SU-DHL-6 (cell line): ENCODE data around the gene MAP3K4.

ENCODE experiments used
- H2AFZ ChIP-seq: fragments of 200-600 bp; sonication (generic); 2 replicates; pipeline ENCODE4 v1.6.1; 2014; ENCODE audit warnings: low read depth, mild to moderate bottlenecking, moderate library complexity, mixed read lengths, antibody characterized with exemption, low read length; ENCODE audit not compliant: severe bottlenecking
- H3F3A ChIP-seq: fragments of 200-600 bp; shearing (Covaris generic); 2 replicates; pipeline ENCODE4 v1.6.0; 2016; ENCODE audit warnings: antibody characterized with exemption, mild to moderate bottlenecking; ENCODE audit not compliant: insufficient read depth
- H3K27ac ChIP-seq: fragments of 200-600 bp; sonication (generic); 2 replicates; pipeline ENCODE4 v1.5.1; 2016; ENCODE audit warnings: low read depth, mild to moderate bottlenecking, low read length, moderate library complexity, mixed read lengths
- H3K27me3 ChIP-seq: fragments of 200-600 bp; sonication (generic), shearing (Covaris generic); 2 replicates; pipeline ENCODE4 v1.6.0; 2014; ENCODE audit warnings: mild to moderate bottlenecking, low read length
- H3K36me3 ChIP-seq: fragments of 200-600 bp; sonication (generic); 2 replicates; pipeline ENCODE4 v1.6.1; 2014; ENCODE audit warnings: mild to moderate bottlenecking, low read length, mixed read lengths
- H3K4me2 ChIP-seq: fragments of 300-600, 200-600 bp; shearing (Covaris generic), sonication (generic); 2 replicates; pipeline ENCODE4 v1.6.0; 2014; ENCODE audit warnings: low read length, low read depth, mild to moderate bottlenecking; ENCODE audit not compliant: poor library complexity, severe bottlenecking
- H3K4me3 ChIP-seq: fragments of 200-600 bp; sonication (generic); 2 replicates; pipeline ENCODE4 v1.5.1; 2014; ENCODE audit warnings: antibody characterized with exemption, low read length, mild to moderate bottlenecking, mixed read lengths; ENCODE audit not compliant: insufficient read depth, poor library complexity, severe bottlenecking
- H3K79me2 ChIP-seq: fragments of 200-600 bp; sonication (generic); 2 replicates; pipeline ENCODE4 v1.6.1; 2014; ENCODE audit warnings: mild to moderate bottlenecking, low read length, moderate library complexity; ENCODE audit not compliant: insufficient read depth
- H3K9ac ChIP-seq: fragments of 200-600 bp; sonication (generic); 2 replicates; pipeline ENCODE4 v1.7.0; 2014; ENCODE audit warnings: mild to moderate bottlenecking, low read length
- H3K9me2 ChIP-seq: fragments of 200-600 bp; sonication (generic); replicated peaks from 2 replicates; pipeline ENCODE4 v1.6.1; 2014; ENCODE audit warnings: low read length; ENCODE audit not compliant: insufficient read depth
- H3K9me3 ChIP-seq: fragments of 200-600 bp; sonication (generic); 2 replicates; pipeline ENCODE4 v1.6.1; 2014; ENCODE audit warnings: low read length, mixed read lengths; ENCODE audit not compliant: insufficient read depth
- H4K20me1 ChIP-seq: fragments of 200-600 bp; sonication (generic); 2 replicates; pipeline ENCODE4 v1.6.1; 2014; ENCODE audit warnings: low read depth, mild to moderate bottlenecking, antibody characterized with exemption, low read length, moderate library complexity, mixed read lengths
- EZH2phosphoT487 ChIP-seq: fragments of 200-600 bp; sonication (generic), shearing (Covaris generic); conservative IDR thresholded peaks from 2 replicates; pipeline ENCODE4 v1.6.1; 2018; ENCODE audit warnings: mild to moderate bottlenecking, antibody characterized with exemption, low read length, moderate library complexity, mixed read lengths
- TF ChIP-seq, protein P1 (sequence below): fragments of 200-600 bp; sonication (generic); IDR thresholded peaks from one replicate; pipeline ENCODE4 v1.5.1; 2017; ENCODE audit warnings: antibody characterized with exemption, mild to moderate bottlenecking, low read length, moderate library complexity; ENCODE audit not compliant: insufficient read depth, poor library complexity, severe bottlenecking

The MAP3K4 gene

DNA sequence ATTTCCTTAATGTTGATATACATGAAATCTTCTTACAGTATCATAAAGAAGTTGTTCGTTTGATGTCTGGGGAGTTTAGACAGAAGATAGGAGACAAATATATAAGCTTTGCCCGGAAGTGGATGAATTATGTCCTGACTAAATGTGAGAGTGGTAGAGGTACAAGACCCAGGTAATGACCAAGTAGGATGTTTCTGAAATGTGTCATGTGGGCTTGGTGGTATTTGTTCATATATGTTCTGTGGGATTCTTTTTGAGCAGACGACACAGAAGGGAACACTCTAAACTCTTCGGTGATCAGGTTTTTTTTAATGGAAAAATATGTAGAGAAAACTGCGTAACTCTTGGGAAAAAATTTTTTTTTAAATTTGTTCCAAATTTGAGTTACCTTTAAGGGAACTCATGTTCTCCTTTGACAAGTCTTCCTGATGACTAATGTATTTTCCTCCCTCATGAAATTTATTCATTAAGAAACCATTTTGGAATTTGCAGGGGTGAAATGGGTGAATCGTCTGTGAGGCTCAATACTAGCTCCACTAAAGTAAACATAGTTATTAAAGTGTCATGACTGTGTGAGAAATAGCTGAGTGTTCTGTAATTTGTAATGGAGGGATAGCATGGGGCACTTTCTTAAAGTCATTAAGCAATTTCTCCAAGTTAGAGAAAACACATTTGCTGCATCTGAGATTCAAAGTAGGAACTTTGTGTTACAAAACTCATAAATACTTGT, 100.6 kb downstream of the MAP3K4 start:
- Histone ChIP-seq H3F3A (no peaks in the 10 kb centered on the region), H3K9me3 (no peaks in the 10 kb centered on the region), H3K4me2 (no peak overlapping the region), H3K27me3 (no peaks in the 10 kb centered on the region), H3K36me3 (peaks cover 13% of the 10 kb centered on the region), H2AFZ (no peak overlapping the region), H3K27ac (no peak overlapping the region), H3K79me2 (no peaks in the 10 kb centered on the region), H3K9ac (no peak overlapping the region), H3K9me2 (no peaks in the 10 kb centered on the region), H3K4me3 (no peak overlapping the region), H4K20me1 (no peaks in the 10 kb centered on the region)
- TF ChIP-seq EZH2phosphoT487, result no peak
- TF ChIP-seq, protein P1, sequence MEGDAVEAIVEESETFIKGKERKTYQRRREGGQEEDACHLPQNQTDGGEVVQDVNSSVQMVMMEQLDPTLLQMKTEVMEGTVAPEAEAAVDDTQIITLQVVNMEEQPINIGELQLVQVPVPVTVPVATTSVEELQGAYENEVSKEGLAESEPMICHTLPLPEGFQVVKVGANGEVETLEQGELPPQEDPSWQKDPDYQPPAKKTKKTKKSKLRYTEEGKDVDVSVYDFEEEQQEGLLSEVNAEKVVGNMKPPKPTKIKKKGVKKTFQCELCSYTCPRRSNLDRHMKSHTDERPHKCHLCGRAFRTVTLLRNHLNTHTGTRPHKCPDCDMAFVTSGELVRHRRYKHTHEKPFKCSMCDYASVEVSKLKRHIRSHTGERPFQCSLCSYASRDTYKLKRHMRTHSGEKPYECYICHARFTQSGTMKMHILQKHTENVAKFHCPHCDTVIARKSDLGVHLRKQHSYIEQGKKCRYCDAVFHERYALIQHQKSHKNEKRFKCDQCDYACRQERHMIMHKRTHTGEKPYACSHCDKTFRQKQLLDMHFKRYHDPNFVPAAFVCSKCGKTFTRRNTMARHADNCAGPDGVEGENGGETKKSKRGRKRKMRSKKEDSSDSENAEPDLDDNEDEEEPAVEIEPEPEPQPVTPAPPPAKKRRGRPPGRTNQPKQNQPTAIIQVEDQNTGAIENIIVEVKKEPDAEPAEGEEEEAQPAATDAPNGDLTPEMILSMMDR, result no peak

DNA sequence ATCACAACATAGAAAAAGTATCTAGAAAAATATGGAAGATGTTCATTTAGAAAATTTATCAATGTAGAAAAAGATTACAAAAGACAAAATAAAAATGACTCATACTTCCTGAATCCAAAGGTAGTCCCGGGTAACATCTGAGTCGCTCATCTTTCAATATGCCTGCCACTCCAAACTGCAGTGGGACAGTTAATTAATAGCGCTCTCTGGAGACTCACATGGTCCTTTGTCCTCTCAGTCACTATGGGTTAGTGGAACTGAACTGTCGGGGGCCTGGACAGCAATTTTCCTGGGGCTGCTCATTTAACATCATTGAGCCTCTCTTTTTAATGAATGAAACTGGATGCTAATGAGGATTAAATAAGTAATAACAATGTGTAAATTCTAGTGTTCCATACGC, 103.4 kb downstream of the MAP3K4 start:
- H3K9me2 ChIP-seq, result no peaks in the 10 kb centered on the region
- no peaks in the 10 kb centered on the region for H4K20me1 ChIP-seq
- H3F3A ChIP-seq, result no peaks in the 10 kb centered on the region
- no peak overlapping the region for H3K4me3 ChIP-seq
- no peak overlapping the region for H3K27ac ChIP-seq
- peaks cover 16% of the 10 kb centered on the region for H3K36me3 ChIP-seq
- no peaks in the 10 kb centered on the region for H3K9me3 ChIP-seq
- no peak overlapping the region for H3K9ac ChIP-seq
- TF ChIP-seq, protein P1, result no peak
- no peak for TF ChIP-seq EZH2phosphoT487
- no peaks in the 10 kb centered on the region for H3K27me3 ChIP-seq
- H2AFZ ChIP-seq, result no peak overlapping the region
- no peak overlapping the region for H3K4me2 ChIP-seq
- no peaks in the 10 kb centered on the region for H3K79me2 ChIP-seq

DNA sequence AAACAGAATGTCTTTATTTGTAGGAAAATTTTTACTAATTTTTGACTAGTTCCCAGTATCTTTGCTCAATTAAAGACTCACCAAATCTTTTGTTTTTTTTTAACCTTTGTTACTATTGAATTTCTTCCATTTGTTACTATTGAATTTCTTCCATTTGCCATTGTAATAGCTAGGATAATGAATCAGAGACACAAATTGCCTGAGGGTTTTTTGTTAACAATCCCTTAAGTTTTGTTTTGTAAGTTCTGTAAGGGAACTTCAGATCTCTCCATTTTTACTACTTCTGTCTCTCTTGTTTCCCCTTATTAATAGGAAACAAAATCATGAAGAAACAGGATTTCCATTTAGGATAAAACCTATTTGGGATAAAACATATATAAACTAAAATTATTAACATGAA, 104.3 kb downstream of the MAP3K4 start:
- no peaks in the 10 kb centered on the region for H3K27me3 ChIP-seq
- H3K9ac ChIP-seq, result no peak overlapping the region
- H3K9me3 ChIP-seq, result no peaks in the 10 kb centered on the region
- no peak overlapping the region for H3K27ac ChIP-seq
- no peaks in the 10 kb centered on the region for H3K9me2 ChIP-seq
- no peak for TF ChIP-seq EZH2phosphoT487
- TF ChIP-seq, protein P1, result no peak
- no peak overlapping the region for H3K4me2 ChIP-seq
- no peaks in the 10 kb centered on the region for H4K20me1 ChIP-seq
- H3K36me3 ChIP-seq, result peaks cover 16% of the 10 kb centered on the region
- no peak overlapping the region for H2AFZ ChIP-seq
- H3K4me3 ChIP-seq, result no peak overlapping the region
- no peaks in the 10 kb centered on the region for H3K79me2 ChIP-seq
- H3F3A ChIP-seq, result no peaks in the 10 kb centered on the region
